Right lung (tissue), 5 donors: ENCODE results near the gene SKAP1. TPM values are rescaled to one million over a fixed set of nuclear protein-coding genes. Genes with fewer than 3 reads are reported as not detected.

Experiments used
- DNase-seq, 2 donors: peaks; one replicate each; pipeline ENCODE4 v3.0.0-alpha.2; 2013
- polyA plus RNA-seq, 5 donors: library from polyadenylated mRNA; unstranded; fragments of 120-200 nt; gene quantifications; one replicate each; pipeline versions ENCODE4 v1.2.1 to v1.2.3, GENCODE V29; 2013; ENCODE audit warnings: inconsistent platforms in 1 of 5, low replicate concordance in 1 of 5; ENCODE audit not compliant: insufficient read length in 5 of 5, insufficient read depth in 1 of 5

The SKAP1 gene
- polyA plus RNA-seq, 5 donors = 1.3 to 2.8 (median 2.0) TPM

GRCh38 chr17:48175692-48176470, 254.1 kb downstream of the SKAP1 start:
- no peak for DNase-seq

GRCh38 chr17:48174833-48175523, 255.0 kb downstream of the SKAP1 start:
- no peak for DNase-seq

GRCh38 chr17:48173191-48173984, 256.6 kb downstream of the SKAP1 start:
- DNase-seq = no peak

GRCh38 chr17:48169926-48170325, 260.1 kb downstream of the SKAP1 start:
- no peak for DNase-seq

- DNase-seq = no peak
Observed at GRCh38 chr17:48163809-48164208, 266.2 kb downstream of the SKAP1 start.

GRCh38 chr17:48162946-48163506, 267.0 kb downstream of the SKAP1 start:
- no peak for DNase-seq

- no peak for DNase-seq
Observed at GRCh38 chr17:48162306-48162934, 267.6 kb downstream of the SKAP1 start.

GRCh38 chr17:48161127-48161905, 268.7 kb downstream of the SKAP1 start:
- no peak for DNase-seq

GRCh38 chr17:48160177-48161081, 269.6 kb downstream of the SKAP1 start:
- no peak for DNase-seq

GRCh38 chr17:48159232-48159631, 270.8 kb downstream of the SKAP1 start:
- no peak for DNase-seq

- DNase-seq = no peak
Observed at GRCh38 chr17:48155889-48156611, 274.0 kb downstream of the SKAP1 start.

- DNase-seq = no peak
Observed at GRCh38 chr17:48153691-48154358, 276.2 kb downstream of the SKAP1 start.

GRCh38 chr17:48152289-48152688, 277.7 kb downstream of the SKAP1 start:
- no peak for DNase-seq

- DNase-seq = no peak
Observed at GRCh38 chr17:48151220-48151619, 278.8 kb downstream of the SKAP1 start.

GRCh38 chr17:48150597-48151001, 279.4 kb downstream of the SKAP1 start:
- DNase-seq = no peak

GRCh38 chr17:48149787-48150463, 280.1 kb downstream of the SKAP1 start:
- no peak for DNase-seq

- no peak for DNase-seq
Observed at GRCh38 chr17:48148854-48149786, 280.9 kb downstream of the SKAP1 start.
